Endothelial cell of umbilical vein (primary cell): ENCODE results near the gene TNFRSF1A.

Experiments
- CTCF ChIP-seq, 2 donors: IDR thresholded peaks; 1 replicate in 1 of 2; 2 replicates in 1 of 2; pipeline ENCODE4 v1.5.1; 2011; ENCODE audit warnings: low read length in 2 of 2, mild to moderate bottlenecking in 2 of 2, moderate library complexity in 2 of 2, control low read depth in 1 of 2, inconsistent platforms in 1 of 2, low read depth in 1 of 2; ENCODE audit not compliant: insufficient read depth in 1 of 2; ENCODE audit errors: extremely low read depth in 1 of 2
- GATA2 ChIP-seq: IDR thresholded peaks from 2 replicates; pipeline ENCODE4 v1.7.0; 2011; ENCODE audit warnings: low read depth, mild to moderate bottlenecking, moderate library complexity, mixed read lengths, low read length; ENCODE audit not compliant: insufficient read length, insufficient read depth
- MAX ChIP-seq: IDR thresholded peaks from 2 replicates; pipeline ENCODE4 v1.6.1; 2011; ENCODE audit not compliant: insufficient read depth, insufficient read length
- POLR2A ChIP-seq: IDR thresholded peaks from 2 replicates; pipeline ENCODE4 v1.6.1; 2012; ENCODE audit warnings: low read depth, mild to moderate bottlenecking, control low read depth, low read length
- POLR2AphosphoS5 ChIP-seq: IDR thresholded peaks from 2 replicates; pipeline ENCODE4 v1.6.1; 2012; ENCODE audit warnings: low read depth, mild to moderate bottlenecking, control low read depth, low read length, moderate library complexity; ENCODE audit not compliant: insufficient read depth

GRCh38 chr12:6367969-6368892 is 26.4 kb upstream of the TNFRSF1A start:
- TF ChIP-seq CTCF (IDR thresholded peaks at IDR 0.05; ENCODE audit: extremely low read depth in 1 of 2, insufficient read depth in 1 of 2, low read depth in 1 of 2, low read length in 2 of 2) = no peak
- TF ChIP-seq POLR2AphosphoS5 = no peak
- TF ChIP-seq POLR2A = no peak
- no peak for TF ChIP-seq GATA2
- no peak for TF ChIP-seq MAX
